ENCODE results near the gene INTS4.
"Not testable (repeated sequence)": the region's sequence is repeated elsewhere in the genome, so short reads cannot be mapped to it uniquely, and the experiment has no call there.

DNA sequence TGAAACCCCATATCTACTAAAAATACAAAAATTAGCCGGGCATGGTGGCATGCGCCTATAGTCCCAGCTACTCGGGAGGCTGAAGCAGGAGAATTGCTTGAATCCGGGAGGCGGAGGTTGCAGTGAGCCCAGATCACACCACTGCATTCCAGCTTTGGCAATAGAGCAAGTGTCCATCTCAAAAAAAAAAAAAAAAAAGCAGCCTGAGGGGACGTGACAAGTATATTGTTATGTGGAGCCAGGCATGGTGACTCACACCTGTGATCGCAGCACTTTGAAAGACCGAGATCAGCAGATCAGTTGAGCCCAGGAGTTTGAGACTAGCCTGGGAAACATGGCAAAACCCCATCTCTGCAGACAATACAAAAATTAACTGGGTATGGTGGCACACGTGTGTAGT, 34.0 kb upstream of the INTS4 start:
- TF ChIP-seq CTCF (IDR thresholded peaks at IDR 0.05); ZFX (IDR thresholded peaks at IDR 0.05; ENCODE audit: borderline replicate concordance): not testable (repeated sequence)

All from 22Rv1 (cell line).